Stimulated activated CD8-positive, alpha-beta memory T cell treated with anti-CD3 and anti-CD28 coated beads, Interleukin-15, amount 100 ng/mL, for 24 hours (primary cell): ENCODE measurements around the gene FAM199X.

Experiments used
- DNase-seq: peaks from one replicate; pipeline ENCODE4 v3.0.0-alpha.2; 2020; ENCODE audit warnings: low read depth

Gene FAM199X

DNA sequence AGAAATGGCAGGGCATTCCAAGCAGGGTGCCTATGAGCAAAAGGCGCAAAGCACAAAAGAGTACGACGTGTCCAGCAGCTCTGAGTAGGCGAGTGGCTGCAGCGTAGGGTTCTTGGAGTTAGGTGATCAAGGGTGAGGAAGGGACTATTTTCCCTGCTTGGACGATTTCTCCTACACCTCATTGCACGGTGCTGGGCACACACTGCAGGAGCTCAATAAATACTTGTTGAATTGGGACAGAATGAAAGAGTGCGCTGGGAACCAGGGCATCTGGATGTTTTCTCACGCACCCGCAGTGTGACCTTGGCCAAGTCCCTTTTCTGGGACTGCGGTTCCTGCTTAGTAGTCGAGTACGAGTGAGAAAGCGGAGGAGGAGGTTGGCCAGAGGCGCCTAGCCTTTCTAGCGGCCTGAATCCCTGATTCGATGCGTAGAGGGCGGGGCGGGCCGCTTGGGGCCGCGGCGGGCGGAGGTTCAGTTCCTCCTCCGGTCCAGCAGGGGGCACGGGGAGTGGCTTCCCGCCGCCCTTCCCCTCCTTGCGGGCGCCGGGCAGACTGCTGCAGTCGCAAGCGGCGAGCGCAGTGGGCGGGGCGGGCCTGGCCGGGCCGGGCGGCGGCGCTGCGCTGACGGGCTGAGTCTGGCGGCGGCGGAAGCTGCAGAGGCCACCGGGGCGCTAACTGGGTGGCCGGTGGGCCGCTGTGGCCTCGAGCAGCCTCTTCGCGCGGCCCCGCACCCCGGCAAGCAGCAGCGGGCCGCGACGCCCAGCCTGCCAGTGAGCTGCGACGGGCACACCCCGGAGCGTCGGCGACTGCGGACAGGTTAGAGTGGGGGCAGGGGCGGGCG, at the start of gene FAM199X:
FAM199X (plus strand) TSS at position 560 of the 841 bp plus-strand sequence. CDS start 333 bp downstream, outside the sequence.
- peak; percentile 57 for DNase-seq

DNA sequence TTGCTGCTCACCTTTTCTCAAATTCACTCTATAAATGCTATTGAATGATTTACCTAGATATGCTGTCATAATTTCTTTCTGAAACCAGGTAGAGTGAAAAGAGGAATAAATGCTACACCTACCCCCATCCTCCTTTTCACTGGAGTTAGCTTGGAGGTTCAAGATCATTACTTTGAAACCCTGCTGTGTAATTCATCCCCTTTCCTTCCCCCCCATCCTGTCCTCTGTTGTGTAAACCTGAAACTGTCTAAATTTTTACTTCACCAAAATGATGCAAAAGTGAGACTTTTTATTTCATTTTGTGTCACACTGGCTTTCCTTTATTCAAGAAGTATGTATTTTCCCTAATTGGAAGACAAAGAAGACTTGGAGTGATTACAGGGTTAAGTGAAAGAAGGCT, 48.5 kb upstream of the FAM199X start:
- DNase-seq = no peak

DNA sequence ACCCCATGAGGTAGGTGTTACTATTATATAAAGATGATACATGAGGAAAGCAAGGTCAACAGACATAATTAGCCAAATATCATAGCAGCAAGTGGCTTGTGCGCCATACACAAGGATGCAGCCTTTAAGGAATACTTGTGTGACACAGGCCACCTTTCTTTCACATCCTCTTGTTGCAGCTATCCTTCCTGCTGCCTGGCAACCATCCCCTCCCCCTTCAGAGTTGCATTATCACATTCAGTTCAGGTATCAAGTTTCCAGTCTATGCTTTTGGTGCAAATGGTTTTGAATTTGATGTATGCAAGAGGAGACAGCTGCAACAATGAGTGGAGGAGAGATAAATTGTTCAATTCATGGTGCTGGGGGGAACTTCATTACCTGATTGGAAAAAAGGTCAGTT, 47.5 kb upstream of the FAM199X start:
- no peak for DNase-seq

DNA sequence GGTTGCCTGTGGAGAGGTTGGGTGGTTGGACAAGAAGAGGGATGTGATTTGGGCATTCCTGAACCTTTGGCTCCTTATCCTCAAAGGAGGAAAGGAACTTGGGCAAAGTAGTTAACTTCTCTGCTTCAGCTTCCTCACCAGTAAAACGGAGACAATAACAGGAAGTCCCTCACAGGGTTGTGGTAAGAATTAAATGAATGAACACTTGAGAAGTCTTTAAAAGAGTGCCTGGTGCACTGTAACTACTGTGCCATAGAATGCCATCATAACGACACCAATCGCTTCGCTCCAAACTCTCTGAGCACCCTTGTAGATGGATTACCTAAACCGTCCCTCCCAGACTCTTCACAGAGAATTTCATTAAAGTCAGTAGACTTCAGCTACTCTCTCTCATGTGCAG, 43.4 kb upstream of the FAM199X start:
- no peak for DNase-seq

DNA sequence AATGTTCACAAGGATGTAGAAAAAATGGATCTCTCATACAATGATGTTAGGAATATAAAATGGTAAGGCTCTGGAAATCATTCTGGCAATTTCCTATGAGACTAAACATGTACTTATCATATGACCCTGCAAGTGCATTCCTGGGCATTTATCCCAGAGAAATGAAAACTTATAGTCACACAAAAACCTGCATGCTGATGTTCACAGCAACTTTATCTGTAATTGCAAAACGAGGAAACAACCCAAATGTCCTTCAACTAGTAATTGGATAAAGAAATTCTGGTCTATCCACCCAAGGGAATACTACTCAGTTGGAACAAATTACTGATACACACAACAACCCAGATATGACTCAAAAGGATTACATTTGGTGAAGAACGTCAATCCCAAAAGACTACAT, 39.4 kb upstream of the FAM199X start:
- no peak for DNase-seq

DNA sequence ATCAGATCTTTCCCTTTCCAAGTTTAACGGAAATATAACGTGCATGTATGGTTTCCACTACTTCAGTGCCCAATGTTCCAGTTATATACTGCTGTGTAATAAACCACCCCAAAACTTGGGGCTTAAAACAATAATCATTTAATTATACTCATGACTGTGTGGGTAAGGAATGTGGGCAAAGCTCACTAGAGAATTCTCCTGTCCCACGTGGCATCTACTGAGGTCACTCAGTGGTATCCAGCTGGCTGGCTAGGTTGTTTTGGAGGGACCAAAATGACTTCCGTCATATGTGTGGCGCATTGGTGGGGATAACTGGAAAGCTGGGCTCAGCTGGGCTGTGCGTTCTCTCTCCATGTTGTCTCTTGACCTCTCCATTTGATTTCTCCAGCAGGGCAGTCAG, 35.4 kb upstream of the FAM199X start:
- no peak for DNase-seq

DNA sequence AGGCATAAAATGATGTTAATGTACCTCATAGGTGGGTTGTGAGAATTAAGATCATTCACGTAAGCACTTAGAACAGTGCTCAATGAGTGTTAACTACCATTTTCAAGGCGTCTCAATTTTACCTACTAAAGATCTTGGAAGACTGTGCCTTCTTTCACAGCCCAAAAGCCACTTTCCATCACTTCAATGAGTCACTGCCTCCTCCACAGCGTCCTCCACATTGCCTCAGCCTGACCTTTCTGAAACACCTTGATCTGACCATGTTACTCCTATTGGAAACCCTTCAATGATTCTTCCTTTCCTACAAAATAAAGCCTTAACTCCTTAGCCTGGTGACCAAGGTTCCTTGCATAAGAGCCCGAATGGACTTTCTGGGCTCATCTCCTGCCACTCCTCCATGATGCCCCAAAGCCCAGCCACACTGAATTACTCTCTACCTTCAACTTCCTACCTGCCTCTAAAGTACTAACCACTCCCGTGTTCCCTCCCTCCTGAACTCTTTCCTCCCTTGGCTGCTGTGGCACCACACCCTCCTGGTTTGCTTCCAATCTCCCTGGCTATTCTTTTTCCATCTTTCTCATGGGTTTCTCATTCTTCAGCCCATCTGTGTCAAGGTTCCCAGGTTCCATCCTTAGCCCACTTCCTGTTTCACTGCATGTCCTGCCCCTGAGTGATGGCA, 31.5 kb upstream of the FAM199X start:
- no peak for DNase-seq

DNA sequence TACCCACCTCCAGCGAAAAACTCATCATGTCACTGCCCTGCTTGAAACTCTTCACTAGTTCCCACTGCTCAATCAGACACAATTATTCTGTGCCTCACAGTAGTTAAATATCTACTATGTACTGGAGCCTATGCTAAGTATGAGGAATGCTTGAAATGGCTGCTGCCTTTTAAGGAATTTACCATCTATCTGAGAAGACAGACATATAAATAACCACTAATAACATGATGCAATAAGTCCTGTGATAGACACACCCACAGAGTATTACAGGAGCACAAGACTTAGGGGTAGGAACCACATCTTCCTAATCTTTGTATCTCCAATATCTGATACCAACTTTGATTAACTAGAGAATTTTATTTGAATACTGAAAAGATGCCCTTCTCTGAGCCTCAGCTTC, 30.6 kb upstream of the FAM199X start:
- no peak for DNase-seq

DNA sequence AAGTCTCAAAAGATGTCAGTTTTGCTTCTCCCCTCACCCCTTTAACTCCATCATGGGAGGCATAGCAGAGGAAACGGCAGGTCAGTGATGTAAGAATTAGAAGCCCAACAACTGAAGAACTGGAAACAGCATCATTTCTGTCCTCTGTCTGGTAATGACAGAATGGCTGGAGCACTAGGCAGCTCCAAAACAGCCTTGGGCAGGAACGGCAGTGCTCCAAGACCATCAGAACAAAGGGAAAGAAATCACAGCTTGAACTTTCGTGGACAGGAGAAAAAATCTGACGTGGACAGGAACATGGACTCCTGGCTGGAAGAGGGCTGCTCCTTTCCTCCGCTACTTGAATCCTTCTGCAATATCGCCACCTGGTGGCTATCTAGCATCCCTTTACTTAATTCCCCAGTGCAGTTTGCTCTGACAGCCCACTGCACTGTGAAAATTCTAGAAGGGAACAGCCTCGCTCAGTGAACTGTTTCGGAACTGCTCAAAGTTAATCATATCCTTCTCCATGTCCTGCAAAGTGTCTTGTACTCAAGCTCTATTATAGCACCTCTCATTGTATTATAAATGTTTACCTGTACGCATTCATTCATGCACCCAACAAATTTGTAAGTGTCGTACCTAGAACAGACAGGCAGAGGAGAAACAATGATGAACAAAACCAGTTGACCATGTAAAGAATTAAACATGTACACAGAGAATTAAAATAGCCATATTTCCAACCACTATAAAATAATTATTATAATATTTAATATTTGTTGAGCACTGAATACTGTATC, 29.8 kb upstream of the FAM199X start:
- DNase-seq = no peak

DNA sequence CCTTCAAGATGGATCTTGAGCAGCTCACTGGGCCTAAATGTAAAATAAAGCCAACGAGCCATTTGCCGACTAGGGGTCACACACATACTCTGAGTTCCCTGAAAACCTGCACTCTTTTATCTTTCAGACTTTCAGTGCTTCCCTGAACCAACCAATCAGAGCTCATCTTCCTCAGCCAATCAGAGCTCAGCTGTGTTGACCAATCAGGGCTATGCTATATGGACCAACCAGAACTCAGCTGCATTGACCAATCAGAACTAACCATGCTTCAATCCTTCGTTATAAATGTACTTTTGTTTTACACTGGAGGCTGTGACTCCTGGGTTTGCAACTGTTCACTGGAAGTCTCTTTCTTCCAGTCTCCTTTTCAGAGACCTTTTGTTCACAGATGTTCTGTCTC, 28.8 kb upstream of the FAM199X start:
- no peak for DNase-seq

DNA sequence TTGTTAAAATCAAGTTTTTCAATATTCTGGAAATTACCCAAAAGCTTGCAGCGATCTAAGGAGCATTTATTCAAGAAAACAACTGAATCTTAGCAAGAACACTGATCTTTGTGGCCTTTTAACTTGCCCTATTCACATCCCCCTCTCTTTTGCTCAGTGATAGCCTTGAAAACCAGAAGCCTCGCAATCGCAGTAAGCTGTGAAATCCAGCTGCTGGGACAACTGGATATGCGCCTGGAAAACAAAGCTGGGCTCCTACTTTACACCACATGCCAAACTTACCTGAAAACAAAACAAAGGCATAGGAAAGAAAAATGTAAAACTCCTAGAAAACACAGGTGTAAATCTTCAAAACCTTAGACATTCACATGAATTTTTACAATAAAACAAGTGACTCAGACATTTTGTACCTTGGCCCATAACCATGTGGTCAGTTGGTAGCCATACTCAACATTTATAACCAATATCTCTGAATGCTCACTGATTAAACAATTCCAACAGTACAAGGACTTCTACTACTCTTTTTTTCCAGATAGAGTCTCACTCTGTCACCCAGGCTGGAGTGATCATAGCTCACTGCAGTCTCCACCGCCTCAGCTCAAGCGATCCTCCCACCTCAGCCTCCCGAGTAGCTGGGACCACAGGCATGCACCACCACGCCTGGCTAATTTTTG, 25.0 kb upstream of the FAM199X start:
- no peak for DNase-seq

DNA sequence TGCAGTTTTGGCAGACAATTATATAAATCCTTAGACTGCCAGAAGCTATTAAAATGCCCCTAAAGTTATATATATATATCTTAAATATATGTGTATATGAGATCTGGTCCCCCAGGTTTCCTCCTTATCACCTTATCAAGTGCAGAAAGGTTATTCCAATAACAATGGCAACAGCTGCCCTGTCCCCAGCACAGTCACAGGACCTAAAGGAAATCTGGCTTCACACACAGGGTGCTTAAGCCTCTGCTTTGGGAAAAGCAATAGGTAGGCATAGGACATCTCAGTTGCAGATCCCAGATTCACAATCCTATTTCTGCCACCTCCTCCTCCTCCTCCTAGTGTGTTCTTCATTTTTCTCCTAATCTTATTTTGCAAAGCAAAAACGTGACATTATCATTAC, 15.2 kb upstream of the FAM199X start:
- no peak for DNase-seq

DNA sequence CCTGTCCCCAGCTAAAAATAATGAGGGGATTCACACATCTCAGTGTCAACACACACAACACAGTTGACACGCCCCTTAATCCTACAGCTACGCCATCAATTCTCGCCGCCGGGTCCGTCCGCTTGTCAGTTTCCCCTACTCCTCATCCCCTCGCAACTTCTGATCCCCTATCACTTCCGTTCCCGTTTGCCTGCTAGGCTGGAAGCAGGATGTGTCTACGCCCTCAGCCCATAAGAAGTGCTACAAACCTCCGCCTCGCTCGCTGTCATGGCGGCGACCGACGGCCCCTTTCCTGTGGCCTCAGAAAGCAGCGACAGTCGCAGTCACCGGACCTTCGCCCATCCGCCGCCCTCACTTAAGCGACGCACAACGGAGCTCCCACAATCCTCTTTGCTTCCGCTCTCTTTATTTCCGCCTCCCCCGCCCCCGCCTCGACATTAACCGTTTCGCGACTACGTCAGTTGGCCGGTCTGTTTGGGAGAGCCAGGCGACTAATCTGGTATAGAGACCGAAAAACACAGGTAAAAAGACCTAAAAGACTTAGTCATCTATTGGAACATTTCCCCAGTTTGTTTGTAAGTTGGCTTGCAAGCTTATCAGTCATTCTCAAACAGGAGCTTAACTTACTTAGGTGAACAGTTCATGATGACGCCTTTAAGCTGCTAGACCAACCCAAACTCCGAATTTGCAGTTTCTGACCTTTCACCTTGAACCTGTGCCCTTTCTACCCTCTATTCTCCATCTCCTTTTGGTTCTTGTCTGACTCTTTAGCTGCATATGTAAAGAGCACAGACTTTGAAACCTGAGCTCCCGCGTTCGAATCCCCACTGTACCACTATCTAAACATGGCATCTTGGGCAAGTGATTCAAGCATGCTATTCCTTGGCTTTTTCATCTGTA, 9.4 kb upstream of the FAM199X start, which contains the start of gene SLC25A53:
SLC25A53 (minus strand) TSS at position 380 of the 900 bp plus-strand sequence. CDS start 51,752 bp downstream, outside the sequence.
- DNase-seq = peak; percentile 49

DNA sequence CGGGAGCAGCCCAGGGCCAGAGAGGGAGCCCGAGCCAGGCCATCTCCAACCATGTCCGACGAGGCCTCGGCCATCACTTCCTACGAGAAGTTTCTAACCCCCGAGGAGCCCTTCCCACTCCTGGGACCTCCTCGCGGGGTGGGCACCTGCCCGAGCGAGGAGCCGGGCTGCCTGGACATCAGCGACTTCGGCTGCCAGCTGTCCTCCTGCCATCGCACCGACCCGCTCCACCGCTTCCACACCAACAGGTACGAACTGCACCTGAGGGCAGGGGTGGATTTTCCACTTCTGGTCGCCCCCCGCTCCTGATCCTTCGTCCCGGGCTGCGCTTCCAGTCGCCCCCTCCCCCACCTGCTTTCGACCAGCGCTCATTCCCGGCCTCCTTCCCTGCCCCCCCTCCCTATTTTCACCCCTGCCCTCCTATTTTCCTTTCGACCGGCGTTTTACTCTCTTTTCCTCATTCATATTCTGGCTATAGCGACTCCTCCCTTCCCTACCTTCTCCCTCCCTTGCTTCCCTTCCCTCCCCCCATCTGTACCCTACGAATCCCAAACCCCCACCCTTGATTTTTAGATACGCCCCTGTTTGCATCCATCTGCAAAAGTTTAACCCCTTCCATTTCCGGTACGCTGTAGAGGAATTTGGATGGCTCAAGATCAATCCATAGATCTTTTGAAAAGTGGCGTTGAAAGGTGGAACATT, 633 bp downstream of the FAM199X start:
- no peak for DNase-seq

DNA sequence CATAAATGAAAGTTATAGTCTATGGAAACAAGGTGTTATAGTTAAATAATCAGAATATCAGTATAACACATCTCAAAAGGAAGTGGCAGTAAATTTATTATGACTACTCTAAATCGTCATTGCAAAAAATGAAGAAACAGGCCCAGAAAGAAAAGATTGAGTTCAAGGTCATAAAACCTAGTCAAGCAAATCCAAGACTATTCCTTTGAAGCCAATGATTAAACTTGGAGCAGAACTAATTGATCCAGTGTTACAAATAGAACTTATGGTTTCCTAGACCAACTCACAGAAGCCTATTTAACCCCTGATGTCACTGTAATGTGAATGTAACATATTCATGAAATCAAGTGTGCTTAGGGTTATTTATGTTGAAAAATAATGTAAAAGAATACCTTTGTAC, 1.9 kb downstream of the FAM199X start:
- DNase-seq = no peak

DNA sequence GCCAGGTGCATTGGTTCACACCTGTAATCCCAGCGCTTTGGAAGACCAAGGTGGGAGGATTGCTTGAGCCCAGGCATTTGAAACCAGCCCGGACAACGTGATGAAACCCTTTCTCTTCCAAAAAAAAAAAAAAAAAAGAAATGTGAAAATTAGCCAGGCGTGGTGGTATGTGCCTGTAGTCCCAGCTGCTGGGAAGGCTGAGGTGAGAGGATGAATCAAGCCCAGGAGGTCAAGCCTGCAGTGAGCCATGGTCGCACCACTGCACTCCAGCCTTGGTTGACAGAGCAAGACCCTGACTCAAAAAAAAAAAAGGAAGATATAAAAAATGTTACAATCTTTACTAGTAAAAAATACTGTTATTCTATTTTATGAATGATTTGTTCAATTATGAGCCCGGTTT, 5.9 kb downstream of the FAM199X start:
- DNase-seq = no peak

DNA sequence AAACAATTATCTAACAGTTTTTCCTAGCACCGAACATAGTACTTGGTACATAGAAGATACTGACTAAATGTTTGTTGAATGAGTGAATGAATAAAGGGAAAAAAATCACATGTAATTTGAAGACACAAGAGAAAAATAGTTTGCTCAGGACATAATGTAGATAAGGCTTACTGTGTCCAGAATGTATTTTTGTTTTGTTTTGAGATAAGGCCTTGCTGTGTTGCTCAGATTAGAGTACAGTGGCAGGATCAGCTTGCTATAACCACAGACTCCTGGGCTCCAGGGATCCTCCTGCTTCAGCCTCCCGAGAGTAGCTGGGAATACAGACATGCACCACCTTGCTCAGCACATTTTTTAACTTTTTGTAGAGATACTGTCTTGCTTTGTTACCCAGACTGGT, 6.5 kb downstream of the FAM199X start:
- no peak for DNase-seq

DNA sequence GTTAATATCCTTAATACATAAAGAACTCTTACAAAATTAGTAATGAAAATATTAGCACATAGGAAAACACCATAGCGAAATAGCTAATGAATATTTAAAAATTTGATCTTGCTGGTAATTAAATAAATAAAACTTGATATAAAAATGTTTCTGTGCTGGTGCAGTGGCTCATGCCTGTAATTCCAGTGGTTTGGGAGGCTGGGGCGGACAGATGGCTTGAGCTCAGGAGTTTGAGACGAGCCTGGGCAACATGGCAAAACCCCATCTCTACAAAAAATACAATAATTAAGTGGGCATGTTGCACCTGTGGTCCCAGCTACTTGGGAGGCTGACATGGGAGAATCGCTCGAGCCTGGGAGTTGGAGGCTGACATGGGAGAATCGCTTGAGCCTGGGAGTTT, 7.6 kb downstream of the FAM199X start:
- no peak for DNase-seq

DNA sequence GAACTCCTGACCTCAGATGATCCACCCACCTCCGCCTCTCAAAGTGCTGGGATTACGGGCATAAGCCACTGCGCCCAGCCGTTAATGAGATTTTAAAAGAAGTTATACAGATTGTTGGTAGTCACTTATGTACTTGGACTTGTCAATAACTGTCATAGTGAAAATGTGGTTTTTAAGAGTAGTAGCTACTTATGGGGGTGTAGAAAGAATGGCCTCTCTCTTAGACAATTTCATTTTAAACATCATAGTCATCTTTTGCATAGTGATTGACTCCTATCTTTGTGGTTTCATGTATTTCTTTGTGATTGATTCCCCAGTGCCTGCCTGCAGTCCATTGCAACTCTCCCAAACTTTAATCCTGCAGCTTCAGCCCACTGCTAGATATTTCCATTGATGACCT, 17.4 kb downstream of the FAM199X start:
- no peak for DNase-seq

DNA sequence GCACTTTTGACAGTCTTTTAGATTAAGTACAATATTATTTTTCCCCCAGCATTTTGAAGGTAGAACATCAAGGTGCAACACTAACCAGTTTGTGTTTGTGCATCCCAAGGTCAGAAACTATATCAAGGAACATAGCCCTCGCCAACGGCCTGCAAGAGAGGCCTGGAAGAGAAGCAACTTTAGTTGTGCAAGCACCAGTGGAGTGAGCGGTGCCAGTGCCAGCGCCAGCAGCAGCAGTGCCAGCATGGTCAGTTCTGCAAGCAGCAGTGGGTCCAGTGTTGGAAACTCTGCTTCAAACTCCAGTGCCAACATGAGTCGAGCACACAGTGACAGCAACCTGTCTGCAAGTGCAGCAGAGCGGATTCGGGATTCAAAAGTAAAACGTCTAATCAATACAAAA, 21.7 kb downstream of the FAM199X start:
- DNase-seq = no peak
